ENCODE data around the gene HAO1.

DNA sequence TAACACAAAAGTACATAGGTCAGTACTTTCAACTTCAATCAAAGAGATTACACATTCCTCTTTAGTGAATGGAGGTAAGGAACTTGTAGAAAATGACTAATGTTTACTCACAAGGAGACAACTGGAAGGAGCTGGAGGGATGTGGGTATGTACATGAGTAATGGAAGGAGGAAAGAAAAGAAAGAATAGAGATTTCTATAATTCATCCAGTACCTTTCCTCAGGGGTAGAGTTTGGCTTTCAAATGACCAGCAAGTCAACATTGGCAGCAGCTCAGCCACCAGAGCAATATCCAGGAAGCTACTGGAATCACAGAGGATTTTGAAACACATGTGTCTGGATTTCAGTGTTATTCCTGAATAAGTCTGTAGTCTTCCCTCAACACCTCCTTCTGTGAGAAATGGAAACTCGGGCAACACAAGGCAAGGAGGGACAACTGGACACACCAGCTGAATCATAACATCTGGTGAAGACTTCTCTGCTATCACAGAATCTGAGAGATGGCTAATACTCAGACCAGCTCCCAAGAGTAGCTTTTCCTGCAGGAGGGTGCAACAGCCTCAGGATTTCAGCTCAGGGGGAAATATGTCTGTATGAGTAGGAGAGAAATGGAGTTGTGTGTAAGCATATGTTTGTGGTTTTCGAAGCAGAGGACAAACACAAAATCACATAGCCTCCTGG lies 98.8 kb downstream of the HAO1 start:
- no peak for TF ChIP-seq EZH2phosphoT487 (IDR thresholded peaks at IDR 0.05; ENCODE audit: insufficient read depth, low read depth)
- TF ChIP-seq EZH2 (IDR thresholded peaks at IDR 0.05; ENCODE audit: insufficient read depth, poor library complexity, severe bottlenecking): no peak
